Activated naive CD8-positive, alpha-beta T cell (primary cell): Measurements from ENCODE around the gene SLC35E1.

Experiments used
- H3K27ac Mint-ChIP-seq: one replicate; pipeline ENCODE4 v1.8.0; 2021; ENCODE audit warnings: mixed read lengths
- H3K27me3 Mint-ChIP-seq: one replicate; pipeline ENCODE4 v1.8.0; 2021; ENCODE audit warnings: mixed read lengths
- H3K36me3 Mint-ChIP-seq: one replicate; pipeline ENCODE4 v1.8.0; 2021; ENCODE audit warnings: mixed read lengths
- H3K4me1 Mint-ChIP-seq: one replicate; pipeline ENCODE4 v1.8.0; 2021; ENCODE audit warnings: low read depth, mixed read lengths
- H3K4me3 Mint-ChIP-seq: one replicate; pipeline ENCODE4 v1.8.0; 2021; ENCODE audit warnings: mild to moderate bottlenecking, mixed read lengths
- H3K9me3 Mint-ChIP-seq: one replicate; pipeline ENCODE4 v1.8.0; 2021; ENCODE audit warnings: low read depth, mixed read lengths

SLC35E1 gene

GRCh38 chr19:16605115-16605514 is 32.9 kb upstream of the SLC35E1 start:
- no peaks in the 10 kb centered on the region for H3K27me3 Mint-ChIP-seq
- no peaks in the 10 kb centered on the region for H3K9me3 Mint-ChIP-seq
- no peaks in the 10 kb centered on the region for H3K36me3 Mint-ChIP-seq
- H3K27ac Mint-ChIP-seq, result no peak overlapping the region
- H3K4me3 Mint-ChIP-seq, result no peak overlapping the region
- H3K4me1 Mint-ChIP-seq, result peaks cover 35% of the 10 kb centered on the region

- Mint-ChIP-seq H3K4me3 (no peak overlapping the region), H3K36me3 (no peaks in the 10 kb centered on the region), H3K9me3 (no peaks in the 10 kb centered on the region), H3K4me1 (peaks cover 32% of the 10 kb centered on the region), H3K27me3 (no peaks in the 10 kb centered on the region), H3K27ac (no peak overlapping the region)
Measured at GRCh38 chr19:16604615-16605014, 32.4 kb upstream of the SLC35E1 start.

GRCh38 chr19:16603090-16603489 is 30.9 kb upstream of the SLC35E1 start:
- Mint-ChIP-seq H3K36me3 (no peaks in the 10 kb centered on the region), H3K4me3 (no peak overlapping the region), H3K4me1 (peaks cover 30% of the 10 kb centered on the region)

GRCh38 chr19:16601378-16602052 is 29.3 kb upstream of the SLC35E1 start:
- Mint-ChIP-seq H3K36me3 (no peaks in the 10 kb centered on the region), H3K27ac (no peak overlapping the region), H3K4me3 (no peak overlapping the region), H3K27me3 (no peaks in the 10 kb centered on the region), H3K4me1 (peaks cover 32% of the 10 kb centered on the region), H3K9me3 (no peaks in the 10 kb centered on the region)

More at GRCh38 chr19:16603090-16603489, 30.9 kb upstream of the SLC35E1 start:
- no peak overlapping the region for H3K27ac Mint-ChIP-seq
- H3K27me3 Mint-ChIP-seq, result no peaks in the 10 kb centered on the region
- no peaks in the 10 kb centered on the region for H3K9me3 Mint-ChIP-seq

GRCh38 chr19:16600824-16601223 is 28.6 kb upstream of the SLC35E1 start:
- no peaks in the 10 kb centered on the region for H3K27me3 Mint-ChIP-seq
- no peak overlapping the region for H3K27ac Mint-ChIP-seq
- no peaks in the 10 kb centered on the region for H3K36me3 Mint-ChIP-seq
- H3K4me3 Mint-ChIP-seq, result no peak overlapping the region
- H3K4me1 Mint-ChIP-seq, result peaks cover 38% of the 10 kb centered on the region
- no peaks in the 10 kb centered on the region for H3K9me3 Mint-ChIP-seq

GRCh38 chr19:16599655-16600346 is 27.6 kb upstream of the SLC35E1 start:
- Mint-ChIP-seq H3K27ac (no peak overlapping the region), H3K9me3 (no peaks in the 10 kb centered on the region), H3K4me3 (no peak overlapping the region)

GRCh38 chr19:16598848-16599247 is 26.6 kb upstream of the SLC35E1 start:
- no peaks in the 10 kb centered on the region for H3K36me3 Mint-ChIP-seq
- no peak overlapping the region for H3K4me3 Mint-ChIP-seq
- peaks cover 47% of the 10 kb centered on the region for H3K4me1 Mint-ChIP-seq
- no peaks in the 10 kb centered on the region for H3K9me3 Mint-ChIP-seq
- no peaks in the 10 kb centered on the region for H3K27me3 Mint-ChIP-seq
- H3K27ac Mint-ChIP-seq, result no peak overlapping the region

More at GRCh38 chr19:16599655-16600346, 27.6 kb upstream of the SLC35E1 start:
- Mint-ChIP-seq H3K27me3 (no peaks in the 10 kb centered on the region), H3K36me3 (no peaks in the 10 kb centered on the region), H3K4me1 (peaks cover 43% of the 10 kb centered on the region)

- H3K9me3 Mint-ChIP-seq, result no peaks in the 10 kb centered on the region
- H3K27me3 Mint-ChIP-seq, result no peaks in the 10 kb centered on the region
- no peak overlapping the region for H3K27ac Mint-ChIP-seq
- peaks cover 51% of the 10 kb centered on the region for H3K4me1 Mint-ChIP-seq
- H3K36me3 Mint-ChIP-seq, result no peaks in the 10 kb centered on the region
- no peak overlapping the region for H3K4me3 Mint-ChIP-seq
Measured at GRCh38 chr19:16596399-16596798, 24.2 kb upstream of the SLC35E1 start.

GRCh38 chr19:16595097-16595496 is 22.9 kb upstream of the SLC35E1 start:
- Mint-ChIP-seq H3K4me1 (peaks cover 56% of the 10 kb centered on the region), H3K27ac (peak overlapping the region; percentile 77), H3K27me3 (no peaks in the 10 kb centered on the region), H3K9me3 (no peaks in the 10 kb centered on the region), H3K36me3 (no peaks in the 10 kb centered on the region), H3K4me3 (peak overlapping the region; percentile 72)

- Mint-ChIP-seq H3K4me1 (peaks cover 60% of the 10 kb centered on the region), H3K36me3 (no peaks in the 10 kb centered on the region)
Measured at GRCh38 chr19:16594681-16595091, 22.5 kb upstream of the SLC35E1 start.

GRCh38 chr19:16594131-16594586 is 21.9 kb upstream of the SLC35E1 start:
- Mint-ChIP-seq H3K36me3 (no peaks in the 10 kb centered on the region), H3K9me3 (no peaks in the 10 kb centered on the region), H3K27ac (peak overlapping the region; percentile 77), H3K4me1 (peaks cover 64% of the 10 kb centered on the region), H3K27me3 (no peaks in the 10 kb centered on the region), H3K4me3 (peak overlapping the region; percentile 72)

More at GRCh38 chr19:16594681-16595091, 22.5 kb upstream of the SLC35E1 start:
- peak overlapping the region; percentile 72 for H3K4me3 Mint-ChIP-seq
- H3K27ac Mint-ChIP-seq, result peak overlapping the region; percentile 77
- H3K27me3 Mint-ChIP-seq, result no peaks in the 10 kb centered on the region
- no peaks in the 10 kb centered on the region for H3K9me3 Mint-ChIP-seq

- Mint-ChIP-seq H3K4me3 (peak overlapping the region; percentile 30), H3K9me3 (no peaks in the 10 kb centered on the region), H3K27ac (peak overlapping the region; percentile 34), H3K36me3 (no peaks in the 10 kb centered on the region), H3K27me3 (no peaks in the 10 kb centered on the region), H3K4me1 (peaks cover 68% of the 10 kb centered on the region)
Measured at GRCh38 chr19:16593181-16593580, 21.0 kb upstream of the SLC35E1 start.

GRCh38 chr19:16591803-16592556 is 19.8 kb upstream of the SLC35E1 start:
- Mint-ChIP-seq H3K36me3 (no peaks in the 10 kb centered on the region), H3K4me1 (peaks cover 73% of the 10 kb centered on the region), H3K27me3 (no peaks in the 10 kb centered on the region), H3K9me3 (no peaks in the 10 kb centered on the region), H3K27ac (no peak overlapping the region), H3K4me3 (no peak overlapping the region)

GRCh38 chr19:16590876-16591802 is 18.9 kb upstream of the SLC35E1 start:
- H3K27me3 Mint-ChIP-seq, result no peaks in the 10 kb centered on the region
- peaks cover 79% of the 10 kb centered on the region for H3K4me1 Mint-ChIP-seq
- H3K27ac Mint-ChIP-seq, result no peak overlapping the region
- no peaks in the 10 kb centered on the region for H3K9me3 Mint-ChIP-seq
- no peak overlapping the region for H3K4me3 Mint-ChIP-seq
- H3K36me3 Mint-ChIP-seq, result no peaks in the 10 kb centered on the region
